Esophagus muscularis mucosa (tissue), 3 donors: ENCODE data around the gene ELFN2.

Source experiments
- POLR2AphosphoS5 ChIP-seq, 2 donors: sonication (generic); formaldehyde crosslinking; IDR thresholded peaks; one replicate each; pipeline ENCODE4 v1.6.1; 2017; ENCODE audit warnings: antibody characterized with exemption in 2 of 2
- TF ChIP-seq, protein P1 (sequence below), 3 experiments: fragments of 200-600 bp in 2 of 3; fragments of 450-650 bp in 1 of 3; sonication (generic) in 2 of 3; IDR thresholded peaks; one replicate each; pipeline ENCODE4 v1.5.1; 2017 to 2019; ENCODE audit warnings: antibody characterized with exemption in 3 of 3, mild to moderate bottlenecking in 2 of 3, moderate library complexity in 1 of 3

DNA sequence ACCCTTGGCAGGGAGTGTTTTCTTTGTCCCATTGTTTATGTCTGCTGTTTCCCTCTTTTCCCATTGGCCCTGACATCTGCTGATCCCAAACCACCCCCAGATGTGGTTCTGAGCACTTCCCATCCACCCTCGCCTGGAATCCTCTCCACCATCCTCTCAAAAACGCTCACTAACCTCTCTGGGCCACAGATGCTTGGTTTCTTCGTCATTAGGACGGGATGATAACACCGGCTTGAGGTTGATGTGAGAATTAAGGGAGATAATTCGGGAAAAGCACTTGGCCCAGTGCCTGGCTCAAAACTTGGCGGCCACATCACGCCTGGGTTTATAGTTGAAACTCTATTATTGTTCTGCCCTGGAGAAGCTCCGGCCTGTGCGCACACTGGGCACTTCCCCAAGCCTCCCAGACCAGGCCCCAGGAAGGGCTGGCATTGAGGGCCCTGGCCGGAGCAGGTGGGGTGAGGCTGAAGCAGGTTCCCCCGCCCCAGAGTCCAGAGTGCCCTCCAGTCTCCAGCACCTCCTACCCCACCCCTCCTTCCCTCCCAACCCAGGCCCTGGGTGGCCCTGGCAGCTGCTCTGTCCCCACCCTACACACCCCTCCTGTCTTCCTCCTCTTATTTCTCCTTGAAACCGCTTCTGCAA, 81.3 kb downstream of the ELFN2 start:
- TF ChIP-seq POLR2AphosphoS5 (IDR thresholded peaks at IDR 0.05) = no peak
- TF ChIP-seq, protein P1, sequence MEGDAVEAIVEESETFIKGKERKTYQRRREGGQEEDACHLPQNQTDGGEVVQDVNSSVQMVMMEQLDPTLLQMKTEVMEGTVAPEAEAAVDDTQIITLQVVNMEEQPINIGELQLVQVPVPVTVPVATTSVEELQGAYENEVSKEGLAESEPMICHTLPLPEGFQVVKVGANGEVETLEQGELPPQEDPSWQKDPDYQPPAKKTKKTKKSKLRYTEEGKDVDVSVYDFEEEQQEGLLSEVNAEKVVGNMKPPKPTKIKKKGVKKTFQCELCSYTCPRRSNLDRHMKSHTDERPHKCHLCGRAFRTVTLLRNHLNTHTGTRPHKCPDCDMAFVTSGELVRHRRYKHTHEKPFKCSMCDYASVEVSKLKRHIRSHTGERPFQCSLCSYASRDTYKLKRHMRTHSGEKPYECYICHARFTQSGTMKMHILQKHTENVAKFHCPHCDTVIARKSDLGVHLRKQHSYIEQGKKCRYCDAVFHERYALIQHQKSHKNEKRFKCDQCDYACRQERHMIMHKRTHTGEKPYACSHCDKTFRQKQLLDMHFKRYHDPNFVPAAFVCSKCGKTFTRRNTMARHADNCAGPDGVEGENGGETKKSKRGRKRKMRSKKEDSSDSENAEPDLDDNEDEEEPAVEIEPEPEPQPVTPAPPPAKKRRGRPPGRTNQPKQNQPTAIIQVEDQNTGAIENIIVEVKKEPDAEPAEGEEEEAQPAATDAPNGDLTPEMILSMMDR (IDR thresholded peaks at IDR 0.05) = no peak
